ENCODE results near the gene RPH3AL.
"Not testable (repeated sequence)": the region's sequence is repeated elsewhere in the genome, so short reads cannot be mapped to it uniquely, and the experiment has no call there.

Gene RPH3AL

GRCh38 chr17:238071-238963, 114.3 kb downstream of the RPH3AL start:
- Histone ChIP-seq H3K9me3 (ENCODE audit: control insufficient read depth, low read length) (no peaks in the 10 kb centered on the region), H3K9ac (ENCODE audit: low read length) (no peak overlapping the region), H3K4me1 (ENCODE audit: control insufficient read depth, insufficient read depth, low read length) (no peaks in the 10 kb centered on the region), H3K4me3 (ENCODE audit: low read length) (no peak overlapping the region), H3K36me3 (ENCODE audit: control insufficient read depth, insufficient read depth, low read length, severe bottlenecking) (no peaks in the 10 kb centered on the region), H3K27me3 (replicated peaks; ENCODE audit: control insufficient read depth, insufficient read depth, low read length) (peaks cover 9% of the 10 kb centered on the region)
- no peak for DNase-seq (ENCODE audit: low read depth)

GRCh38 chr17:237406-237955, 115.1 kb downstream of the RPH3AL start:
- Histone ChIP-seq H3K9ac (ENCODE audit: low read length) (no peak overlapping the region), H3K9me3 (ENCODE audit: control insufficient read depth, low read length) (no peaks in the 10 kb centered on the region), H3K4me3 (ENCODE audit: low read length) (no peak overlapping the region), H3K36me3 (ENCODE audit: control insufficient read depth, insufficient read depth, low read length, severe bottlenecking) (no peaks in the 10 kb centered on the region), H3K4me1 (ENCODE audit: control insufficient read depth, insufficient read depth, low read length) (no peaks in the 10 kb centered on the region), H3K27me3 (replicated peaks; ENCODE audit: control insufficient read depth, insufficient read depth, low read length) (peaks cover 9% of the 10 kb centered on the region)
- DNase-seq (ENCODE audit: low read depth) = no peak

DNA sequence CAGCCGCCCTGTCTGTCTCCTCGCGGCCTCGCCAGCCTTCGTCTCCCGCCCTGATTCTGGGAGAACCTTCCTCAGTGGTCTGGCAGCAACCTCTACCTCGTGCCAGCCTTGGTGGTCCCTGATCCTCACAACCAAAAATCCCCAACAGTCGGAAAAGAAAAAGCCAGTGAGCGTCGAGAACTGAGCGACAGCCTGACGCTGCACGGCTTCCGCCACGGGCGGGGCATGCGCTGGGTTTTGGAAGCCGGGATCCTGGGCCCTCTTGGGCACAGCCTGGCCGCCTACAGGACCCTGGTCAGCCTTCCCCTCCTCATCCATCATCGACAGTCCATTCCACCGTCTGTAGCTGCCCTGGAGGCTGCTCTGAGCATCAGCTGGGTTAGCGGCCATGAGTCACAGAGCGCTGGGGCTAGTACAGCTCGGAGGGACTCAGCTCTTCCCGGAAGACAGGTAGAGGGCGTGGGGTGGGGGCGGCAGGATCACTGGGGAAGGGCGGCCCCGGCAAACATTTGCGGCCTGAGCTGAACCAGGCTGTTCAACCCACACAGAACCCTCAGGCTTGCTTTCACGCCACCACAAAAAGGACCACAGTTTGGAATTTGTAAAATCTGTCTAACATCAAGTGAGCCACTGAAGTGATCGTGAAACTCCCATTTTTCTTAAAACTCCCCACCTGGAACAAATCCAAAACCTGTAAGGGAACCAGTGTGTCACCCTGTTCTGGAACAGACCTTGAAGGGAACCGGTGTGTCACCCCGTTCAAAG, 115.8 kb downstream of the RPH3AL start:
- DNase-seq (ENCODE audit: low read depth) = no peak
- Histone ChIP-seq H3K4me3 (ENCODE audit: low read length) (no peak overlapping the region), H3K9ac (ENCODE audit: low read length) (no peak overlapping the region), H3K27me3 (replicated peaks; ENCODE audit: control insufficient read depth, insufficient read depth, low read length) (peaks cover 9% of the 10 kb centered on the region), H3K36me3 (ENCODE audit: control insufficient read depth, insufficient read depth, low read length, severe bottlenecking) (no peaks in the 10 kb centered on the region), H3K4me1 (ENCODE audit: control insufficient read depth, insufficient read depth, low read length) (no peaks in the 10 kb centered on the region), H3K9me3 (ENCODE audit: control insufficient read depth, low read length) (no peaks in the 10 kb centered on the region)

GRCh38 chr17:235831-236640, 116.6 kb downstream of the RPH3AL start:
- Histone ChIP-seq H3K4me3 (ENCODE audit: low read length) (no peak overlapping the region), H3K36me3 (ENCODE audit: control insufficient read depth, insufficient read depth, low read length, severe bottlenecking) (no peaks in the 10 kb centered on the region), H3K9me3 (ENCODE audit: control insufficient read depth, low read length) (no peaks in the 10 kb centered on the region), H3K4me1 (ENCODE audit: control insufficient read depth, insufficient read depth, low read length) (no peaks in the 10 kb centered on the region), H3K9ac (ENCODE audit: low read length) (no peak overlapping the region), H3K27me3 (replicated peaks; ENCODE audit: control insufficient read depth, insufficient read depth, low read length) (peaks cover 9% of the 10 kb centered on the region)
- DNase-seq (ENCODE audit: low read depth) = no peak

DNA sequence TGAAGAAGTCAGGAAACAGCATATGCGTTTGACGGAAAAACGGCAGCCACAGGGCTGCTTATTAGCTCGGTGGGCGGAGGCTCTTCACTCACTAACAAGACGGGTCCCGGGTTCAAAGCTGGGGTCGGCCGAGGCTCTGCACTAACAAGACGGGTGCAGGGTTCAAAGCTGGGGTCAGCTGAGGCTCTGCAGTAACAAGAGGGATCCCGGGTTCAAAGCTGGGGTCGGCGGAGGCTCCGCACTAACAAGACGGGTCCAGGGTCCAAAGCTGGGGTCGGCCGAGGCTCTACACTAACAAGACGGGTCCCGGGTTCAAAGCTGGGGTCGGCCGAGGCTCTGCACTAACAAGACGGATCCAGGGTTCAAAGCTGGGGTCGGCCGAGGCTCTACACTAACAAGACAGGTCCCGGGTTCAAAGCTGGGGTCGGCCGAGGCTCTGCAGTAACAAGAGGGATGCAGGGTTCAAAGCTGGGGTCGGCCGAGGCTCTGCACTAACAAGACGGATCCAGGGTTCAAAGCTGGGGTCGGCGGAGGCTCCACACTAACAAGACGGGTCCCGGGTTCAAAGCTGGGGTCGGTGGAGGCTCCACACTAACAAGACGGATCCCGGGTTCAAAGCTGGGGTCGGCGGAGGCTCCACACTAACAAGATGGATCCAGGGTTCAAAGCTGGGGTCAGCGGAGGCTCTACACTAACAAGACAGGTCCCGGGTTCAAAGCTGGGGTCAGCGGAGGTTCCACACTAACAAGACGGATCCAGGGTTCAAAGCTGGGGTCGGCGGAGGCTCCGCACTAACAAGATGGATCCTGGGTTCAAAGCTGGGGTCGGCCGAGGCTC, 117.4 kb downstream of the RPH3AL start:
- peaks cover 13% of the 10 kb centered on the region for H3K27me3 ChIP-seq (replicated peaks; ENCODE audit: control insufficient read depth, insufficient read depth, low read length)
- H3K36me3 ChIP-seq (ENCODE audit: control insufficient read depth, insufficient read depth, low read length, severe bottlenecking); H3K9me3 ChIP-seq (ENCODE audit: control insufficient read depth, low read length); H3K4me3 ChIP-seq (ENCODE audit: low read length); H3K4me1 ChIP-seq (ENCODE audit: control insufficient read depth, insufficient read depth, low read length); H3K9ac ChIP-seq (ENCODE audit: low read length); DNase-seq (ENCODE audit: low read depth): not testable (repeated sequence)

GRCh38 chr17:234163-234993, 118.2 kb downstream of the RPH3AL start:
- H3K4me1 ChIP-seq (ENCODE audit: control insufficient read depth, insufficient read depth, low read length); H3K9me3 ChIP-seq (ENCODE audit: control insufficient read depth, low read length); H3K36me3 ChIP-seq (ENCODE audit: control insufficient read depth, insufficient read depth, low read length, severe bottlenecking); H3K4me3 ChIP-seq (ENCODE audit: low read length); DNase-seq (ENCODE audit: low read depth); H3K9ac ChIP-seq (ENCODE audit: low read length): not testable (repeated sequence)
- peaks cover 13% of the 10 kb centered on the region for H3K27me3 ChIP-seq (replicated peaks; ENCODE audit: control insufficient read depth, insufficient read depth, low read length)

DNA sequence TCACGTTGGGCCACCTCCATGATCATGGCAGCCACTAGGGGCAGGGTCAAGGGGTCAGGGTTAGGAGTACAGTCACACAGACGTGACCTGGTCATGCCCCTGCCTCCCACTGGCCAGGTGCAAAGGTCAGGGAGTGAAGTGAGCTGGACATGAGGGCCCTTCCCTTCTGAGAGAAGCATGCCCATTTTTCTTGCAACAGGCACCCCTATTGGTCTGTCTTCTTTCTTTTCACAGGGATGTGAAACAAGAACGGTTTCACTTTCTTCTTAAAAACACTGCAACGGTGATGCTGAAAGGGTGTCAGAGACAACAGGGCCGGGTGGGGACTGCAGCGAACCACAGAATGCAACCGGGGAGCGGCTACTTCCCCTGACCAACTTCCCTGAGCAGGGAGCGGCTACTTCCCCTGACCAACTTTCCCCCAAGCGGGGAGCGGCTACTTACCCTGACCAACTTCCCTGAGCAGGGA, 119.1 kb downstream of the RPH3AL start:
- H3K36me3 ChIP-seq (ENCODE audit: control insufficient read depth, insufficient read depth, low read length, severe bottlenecking) = no peaks in the 10 kb centered on the region
- peaks cover 16% of the 10 kb centered on the region for H3K27me3 ChIP-seq (replicated peaks; ENCODE audit: control insufficient read depth, insufficient read depth, low read length)
- DNase-seq (ENCODE audit: low read depth) = no peak

GRCh38 chr17:231966-232807, 120.4 kb downstream of the RPH3AL start:
- Histone ChIP-seq H3K9ac (ENCODE audit: low read length) (no peak overlapping the region), H3K9me3 (ENCODE audit: control insufficient read depth, low read length) (no peaks in the 10 kb centered on the region), H3K4me1 (ENCODE audit: control insufficient read depth, insufficient read depth, low read length) (no peaks in the 10 kb centered on the region), H3K27me3 (replicated peaks; ENCODE audit: control insufficient read depth, insufficient read depth, low read length) (peaks cover 16% of the 10 kb centered on the region), H3K36me3 (ENCODE audit: control insufficient read depth, insufficient read depth, low read length, severe bottlenecking) (no peaks in the 10 kb centered on the region), H3K4me3 (ENCODE audit: low read length) (no peak overlapping the region)
- DNase-seq (ENCODE audit: low read depth) = no peak

More for the DNA sequence above, 119.1 kb downstream of the RPH3AL start:
- H3K9ac ChIP-seq (ENCODE audit: low read length) = no peak overlapping the region
- no peak overlapping the region for H3K4me3 ChIP-seq (ENCODE audit: low read length)
- H3K9me3 ChIP-seq (ENCODE audit: control insufficient read depth, low read length) = no peaks in the 10 kb centered on the region
- H3K4me1 ChIP-seq (ENCODE audit: control insufficient read depth, insufficient read depth, low read length) = no peaks in the 10 kb centered on the region

DNA sequence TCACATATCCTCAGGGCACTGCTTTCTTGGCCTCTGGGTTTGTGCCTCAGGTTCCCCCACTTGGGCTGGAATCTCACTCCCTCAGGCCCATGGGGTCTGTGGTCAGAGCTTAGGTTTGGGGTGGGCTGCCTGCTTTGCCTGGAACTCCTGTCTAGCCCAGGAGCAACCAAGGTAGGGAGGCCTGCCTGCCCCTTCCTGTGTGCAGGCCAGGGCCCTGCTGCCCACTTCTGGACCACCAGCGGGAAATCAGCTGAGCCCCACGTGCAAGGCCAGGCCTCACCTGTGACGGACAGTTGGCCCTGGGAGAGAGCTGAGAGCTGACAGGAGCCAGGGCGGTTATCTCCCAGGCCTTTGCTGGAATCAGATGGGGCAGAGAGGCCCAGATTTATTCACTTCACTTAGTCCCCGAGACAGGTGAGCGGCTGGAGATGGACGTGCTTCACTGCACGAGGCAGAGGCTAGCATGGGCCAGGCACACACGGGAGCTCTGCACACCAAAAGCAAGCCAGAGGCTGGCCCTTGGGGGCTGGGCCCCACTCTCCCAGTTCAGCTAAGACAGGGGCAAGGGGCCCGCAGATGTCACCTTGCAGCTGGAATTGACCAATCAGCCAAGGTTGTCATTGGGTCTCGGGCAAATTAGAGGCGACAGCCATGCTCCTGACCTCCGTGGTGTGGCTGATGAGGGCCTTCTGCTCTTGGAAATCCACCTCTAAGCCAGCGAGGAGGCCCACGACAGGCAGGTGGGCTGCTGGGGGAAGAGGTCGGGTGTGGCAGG, 121.2 kb downstream of the RPH3AL start:
- Histone ChIP-seq H3K36me3 (ENCODE audit: control insufficient read depth, insufficient read depth, low read length, severe bottlenecking) (no peaks in the 10 kb centered on the region), H3K9ac (ENCODE audit: low read length) (no peak overlapping the region), H3K4me1 (ENCODE audit: control insufficient read depth, insufficient read depth, low read length) (no peaks in the 10 kb centered on the region), H3K4me3 (ENCODE audit: low read length) (no peak overlapping the region), H3K27me3 (replicated peaks; ENCODE audit: control insufficient read depth, insufficient read depth, low read length) (peaks cover 16% of the 10 kb centered on the region), H3K9me3 (ENCODE audit: control insufficient read depth, low read length) (no peaks in the 10 kb centered on the region)
- no peak for DNase-seq (ENCODE audit: low read depth)
